Adrenal gland (tissue), 12 donors: ENCODE measurements around the gene SPATA6. TPM values are rescaled to one million over a fixed set of nuclear protein-coding genes. Genes with fewer than 3 reads are reported as not detected.
A peak's percentile ranks its signal among the peaks of the same experiment; 100 is the strongest.

Source experiments
- DNase-seq, 7 donors: peaks; one replicate each; pipeline ENCODE4 v3.0.0-alpha.2; 2019 to 2020
- H3K27ac ChIP-seq, 5 donors: fragments of 200-600 bp; sonication (generic) in 4 of 5; 1 replicate in 3 of 5; 2 replicates in 2 of 5; pipeline versions ENCODE4 v1.5.1 to v1.8.0; 2016 to 2020; ENCODE audit warnings: mild to moderate bottlenecking in 1 of 5
- H3K27me3 ChIP-seq: fragments of 200-600 bp; 2 replicates; pipeline ENCODE4 v1.8.0; 2021
- H3K36me3 ChIP-seq, 2 donors: fragments of 200-600 bp; replicated peaks in 1 of 2; 1 replicate in 1 of 2; 2 replicates in 1 of 2; pipeline versions ENCODE4 v1.5.1 to v1.8.0; 2018 to 2022
- H3K4me1 ChIP-seq, 2 donors: fragments of 200-600 bp; replicated peaks in 1 of 2; 1 replicate in 1 of 2; 2 replicates in 1 of 2; pipeline versions ENCODE4 v1.5.1 to v1.8.0; 2018 to 2021
- H3K4me3 ChIP-seq, 4 donors: fragments of 200-600 bp; sonication (generic) in 3 of 4; one replicate each; pipeline ENCODE4 v1.5.1; 2016 to 2018
- H3K9me3 ChIP-seq, 3 donors: fragments of 200-600 bp; sonication (generic) in 1 of 3; replicated peaks in 1 of 3; 1 replicate in 2 of 3; 2 replicates in 1 of 3; pipeline versions ENCODE4 v1.5.1 to v1.8.0; 2016 to 2021
- CTCF ChIP-seq, 6 experiments: fragments of 450-650 bp in 4 of 6; fragments of 200-600 bp in 2 of 6; sonication (generic) in 1 of 6; IDR thresholded peaks; 1 replicate in 5 of 6; 2 replicates in 1 of 6; pipeline versions ENCODE4 v1.5.1 to v1.8.0; 2016 to 2021; ENCODE audit warnings: antibody characterized with exemption in 6 of 6, mild to moderate bottlenecking in 2 of 6, moderate library complexity in 1 of 6
- POLR2A ChIP-seq, 2 donors: fragments of 450-650 bp; IDR thresholded peaks; one replicate each; pipeline ENCODE4 v1.6.1; 2017; ENCODE audit warnings: antibody characterized with exemption in 2 of 2, mild to moderate bottlenecking in 2 of 2, moderate library complexity in 1 of 2
- WGBS, 4 donors: extraction: QIAGEN DNeasy Blood & Tissue Kit in 2 of 4; methylation state at CpG; one replicate each; pipeline versions ENCODE4 v1.1.5 to v1.1.7; 2013 to 2017; 5-methylcytosine and 5-hydroxymethylcytosine counted together
- intact Hi-C, 2 donors: fragments of 100-400 bp; cut with DNase I; formaldehyde crosslinking; loops; one replicate each; pipeline versions ENCODE4 v1.14.1 to v1.15.0; 2022 to 2023
- polyA plus RNA-seq, 3 donors: library from polyadenylated mRNA; stranded (reverse); fragments of 200-250 nt in 2 of 3; fragments of 350-450 nt in 1 of 3; fragmentation: Illumina TruSeq in 1 of 3; extraction: RNeasy Lipid Tissue Mini Kit (QIAGEN cat#74804) in 1 of 3; gene quantifications; one replicate each; pipeline ENCODE4 v1.2.3, GENCODE V29; 2013 to 2014
- total RNA-seq, 9 donors: library from RNA; depleted of rRNA in 4 of 9; stranded (reverse); fragments of >200 nt in 4 of 9; fragments of 120-200 nt in 1 of 9; fragmentation: NEBNext Ultra II Directional in 1 of 9; extraction: Animal tissue kit (Norgen Biotek cat#: 25700) in 1 of 9; gene quantifications; one replicate each; pipeline versions ENCODE4 v1.1.0 to v1.2.4, GENCODE V29; 2013 to 2023
- donor health status: healthy with polysubstance abuse.
- donor health status: Bipolar disorder and iron deficiency.
- donor health status: DM: yes; HTN: yes; CAD: no.
- donor health status: DM: no; HTN: no; CAD: no.
- donor health status: DM: no; HTN: no; CAD: no.
- donor health status: DM: yes; HTN: yes; CAD: no.

SPATA6 gene
- total and polyA plus RNA-seq, 12 donors = 7.3 to 54.3 (median 20.5) TPM

- WGBS, 4 donors = 41 to 55% (median 44%) methylated on average over 1 of the region's 1 CpG
Observed at GRCh38 chr1:48495166-48495565, 23.2 kb upstream of the SPATA6 start.

DNA sequence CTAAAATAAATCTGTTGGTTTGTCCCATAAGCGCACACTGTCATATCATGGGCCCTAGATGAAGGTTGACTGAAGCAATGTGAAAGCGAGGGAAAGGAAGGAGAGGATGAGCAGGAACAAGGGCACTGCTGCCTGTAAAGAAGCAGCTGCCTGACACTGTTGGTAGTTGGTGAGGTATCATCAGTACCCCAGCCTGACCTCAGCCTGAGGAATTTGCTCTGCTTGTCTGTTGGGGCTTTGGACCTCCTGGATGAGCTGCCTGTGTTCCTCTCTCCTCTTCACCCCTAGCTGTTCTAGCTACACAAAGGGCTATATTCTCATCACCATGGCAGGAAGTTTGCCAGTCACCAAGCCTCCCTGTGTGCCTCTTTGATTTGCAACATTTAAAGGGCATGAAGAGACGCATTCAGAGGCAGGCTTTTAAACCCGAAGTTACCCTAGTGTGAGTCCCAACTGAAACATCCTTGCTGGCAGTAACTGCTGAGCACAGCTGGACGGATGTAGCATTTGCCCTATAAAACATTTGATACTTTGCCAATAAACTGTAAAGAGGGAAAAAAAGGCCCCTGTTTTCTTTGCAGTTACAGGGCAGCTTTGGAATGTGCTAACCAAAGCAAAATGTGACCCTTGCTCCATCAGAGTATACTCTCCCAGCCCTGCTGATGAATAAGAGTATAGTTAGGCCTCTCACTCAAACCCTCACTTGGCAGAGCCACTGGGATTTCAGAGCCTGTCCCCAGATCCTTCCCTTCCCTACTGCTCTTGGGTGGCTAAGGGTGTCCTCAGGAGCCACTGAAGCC, 22.2 kb upstream of the SPATA6 start:
- no peak overlapping the region for H3K4me3 ChIP-seq
- no peaks in the 10 kb centered on the region for H3K36me3 ChIP-seq
- WGBS, 4 donors = 50 to 64% (median 57%) methylated on average over 5 of the region's 5 CpGs
- TF ChIP-seq CTCF (IDR thresholded peaks at IDR 0.05) = no peak
- TF ChIP-seq POLR2A (IDR thresholded peaks at IDR 0.05) = no peak
- no peaks in the 10 kb centered on the region for H3K27me3 ChIP-seq
- no peaks in the 10 kb centered on the region for H3K9me3 ChIP-seq
- H3K4me1 ChIP-seq = peaks cover 16 to 39% of the 10 kb centered on the region in 2 donors
- DNase-seq = peak in 6 of 7 donors; percentile 32 to 79 (median 54)
- intact Hi-C loops = loop anchor here in 1 of 2 donors (10.0 kb wide), 1 partner anchor 289 kb away; no protein-coding TSS in a partner anchor
- H3K27ac ChIP-seq = peak overlapping the region in 4 of 5 donors; percentile 22 to 83 (median 36)

More at GRCh38 chr1:48495166-48495565, 23.2 kb upstream of the SPATA6 start:
- TF ChIP-seq POLR2A (IDR thresholded peaks at IDR 0.05) (no peak), CTCF (IDR thresholded peaks at IDR 0.05) (no peak)
- H3K4me3 ChIP-seq = no peak overlapping the region
- no peak for DNase-seq
- peak overlapping the region in 1 of 5 donors; percentile 28 for H3K27ac ChIP-seq
- H3K27me3 ChIP-seq = no peaks in the 10 kb centered on the region
- intact Hi-C loops = loop anchor here in 1 of 2 donors (10.0 kb wide), 1 partner anchor 290 kb away; no protein-coding TSS in a partner anchor
- no peaks in the 10 kb centered on the region for H3K36me3 ChIP-seq
- H3K4me1 ChIP-seq = peaks cover 16 to 39% of the 10 kb centered on the region in 2 donors
- H3K9me3 ChIP-seq = no peaks in the 10 kb centered on the region

DNA sequence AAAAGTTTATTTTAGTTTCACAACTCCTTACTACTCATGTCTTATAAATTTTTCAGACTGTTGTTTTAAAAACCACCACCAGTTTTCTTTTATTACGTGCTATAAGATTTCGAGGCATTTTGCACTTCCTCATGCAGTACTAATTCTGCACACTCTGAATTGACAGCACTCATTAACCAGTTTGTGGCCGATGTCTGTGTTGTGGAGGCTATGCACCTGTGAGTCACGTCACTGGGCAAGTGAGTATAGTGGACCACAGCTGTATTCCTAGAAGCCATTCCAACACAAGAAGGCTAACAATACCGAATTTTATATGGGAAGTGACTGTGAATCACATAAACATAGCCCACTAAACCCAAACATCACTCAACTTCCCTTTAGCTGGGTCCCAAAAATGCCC, 21.0 kb upstream of the SPATA6 start:
- intact Hi-C loops = loop anchor here in 1 of 2 donors (10.0 kb wide), 1 partner anchor 288 kb away; no protein-coding TSS in a partner anchor

More for the DNA sequence above, 21.0 kb upstream of the SPATA6 start:
- Histone ChIP-seq H3K27ac (no peak overlapping the region), H3K9me3 (no peaks in the 10 kb centered on the region), H3K27me3 (no peaks in the 10 kb centered on the region), H3K4me1 (peaks cover 14 to 34% of the 10 kb centered on the region in 2 donors), H3K36me3 (no peaks in the 10 kb centered on the region), H3K4me3 (no peak overlapping the region)
- 73 to 77% (median 74%) methylated on average over 5 of the region's 5 CpGs for WGBS, 4 donors
- TF ChIP-seq POLR2A (IDR thresholded peaks at IDR 0.05) = no peak
- no peak for TF ChIP-seq CTCF (IDR thresholded peaks at IDR 0.05)
- DNase-seq = no peak
